ENCODE measurements around the gene SOX3. TPM values are rescaled to one million over a fixed set of nuclear protein-coding genes. Genes with fewer than 3 reads are reported as not detected.

Gene SOX3
- total RNA-seq, 4 donors from 2014 or later: not detected

- Histone ChIP-seq H3K27ac (replicated peaks in 1 of 4) (no peak overlapping the region), H3K4me1 (peaks cover 5 to 27% (median 18%) of the 10 kb centered on the region in 4 donors), H3K4me3 (no peak overlapping the region), H3K36me3 (no peaks in the 10 kb centered on the region), H3K27me3 (peaks cover 0 to 92% (median 64%) of the 10 kb centered on the region in 4 donors), H3K9me3 (no peaks in the 10 kb centered on the region)
- intact Hi-C loops (cut with DNase I): no loop called here
- no peak for DNase-seq (ENCODE audit: extremely low spot score)
- TF ChIP-seq EP300 (IDR thresholded peaks at IDR 0.05): no peak
- no peak for TF ChIP-seq POLR2A (IDR thresholded peaks at IDR 0.05; ENCODE audit: low read depth)
- TF ChIP-seq, protein P1, sequence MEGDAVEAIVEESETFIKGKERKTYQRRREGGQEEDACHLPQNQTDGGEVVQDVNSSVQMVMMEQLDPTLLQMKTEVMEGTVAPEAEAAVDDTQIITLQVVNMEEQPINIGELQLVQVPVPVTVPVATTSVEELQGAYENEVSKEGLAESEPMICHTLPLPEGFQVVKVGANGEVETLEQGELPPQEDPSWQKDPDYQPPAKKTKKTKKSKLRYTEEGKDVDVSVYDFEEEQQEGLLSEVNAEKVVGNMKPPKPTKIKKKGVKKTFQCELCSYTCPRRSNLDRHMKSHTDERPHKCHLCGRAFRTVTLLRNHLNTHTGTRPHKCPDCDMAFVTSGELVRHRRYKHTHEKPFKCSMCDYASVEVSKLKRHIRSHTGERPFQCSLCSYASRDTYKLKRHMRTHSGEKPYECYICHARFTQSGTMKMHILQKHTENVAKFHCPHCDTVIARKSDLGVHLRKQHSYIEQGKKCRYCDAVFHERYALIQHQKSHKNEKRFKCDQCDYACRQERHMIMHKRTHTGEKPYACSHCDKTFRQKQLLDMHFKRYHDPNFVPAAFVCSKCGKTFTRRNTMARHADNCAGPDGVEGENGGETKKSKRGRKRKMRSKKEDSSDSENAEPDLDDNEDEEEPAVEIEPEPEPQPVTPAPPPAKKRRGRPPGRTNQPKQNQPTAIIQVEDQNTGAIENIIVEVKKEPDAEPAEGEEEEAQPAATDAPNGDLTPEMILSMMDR (IDR thresholded peaks at IDR 0.05): no peak
- TF ChIP-seq POLR2AphosphoS5 (IDR thresholded peaks at IDR 0.05): no peak
- 29% methylated on average over 30 of the region's 30 CpGs for WGBS
Measured at GRCh38 chrX:140509468-140510305, 4.8 kb upstream of the SOX3 start.

DNA sequence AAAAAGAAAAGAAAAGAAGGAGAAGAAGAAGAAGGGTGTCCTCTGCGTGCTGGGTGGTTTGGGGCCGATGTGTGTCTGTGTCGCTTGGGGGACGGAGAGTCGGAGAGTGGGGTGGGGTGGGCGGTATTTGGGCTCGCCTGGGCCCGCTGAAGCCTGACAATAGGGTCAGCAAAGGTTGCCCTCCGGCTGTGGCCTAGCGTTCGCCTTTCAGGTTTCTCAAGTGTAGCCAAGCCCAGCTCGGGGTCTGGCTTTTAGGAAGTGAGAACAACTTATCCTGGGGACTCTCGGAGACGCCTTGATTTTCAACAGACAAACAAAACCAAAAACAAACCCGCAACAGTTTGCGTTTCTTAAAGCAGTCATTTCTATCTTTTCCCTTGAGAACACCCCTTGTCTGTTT, 4.1 kb upstream of the SOX3 start:
- H3K4me3 ChIP-seq: no peak overlapping the region
- H3K9me3 ChIP-seq: no peaks in the 10 kb centered on the region
- H3K36me3 ChIP-seq: no peaks in the 10 kb centered on the region
- WGBS: 32% methylated on average over 16 of the region's 16 CpGs
- H3K27ac ChIP-seq (replicated peaks in 1 of 4): no peak overlapping the region
- intact Hi-C loops (cut with DNase I): no loop called here
- peaks cover 8 to 34% (median 26%) of the 10 kb centered on the region in 4 donors for H3K4me1 ChIP-seq
- DNase-seq (ENCODE audit: extremely low spot score): no peak
- TF ChIP-seq EP300 (IDR thresholded peaks at IDR 0.05) (no peak), POLR2AphosphoS5 (IDR thresholded peaks at IDR 0.05) (no peak), POLR2A (IDR thresholded peaks at IDR 0.05; ENCODE audit: low read depth) (no peak)
- TF ChIP-seq, protein P1 (IDR thresholded peaks at IDR 0.05): no peak
- peaks cover 0 to 98% (median 67%) of the 10 kb centered on the region in 4 donors for H3K27me3 ChIP-seq

- Histone ChIP-seq H3K27me3 (peaks cover 0 to 98% (median 67%) of the 10 kb centered on the region in 4 donors), H3K36me3 (no peaks in the 10 kb centered on the region), H3K4me1 (peaks cover 8 to 44% (median 34%) of the 10 kb centered on the region in 4 donors), H3K9me3 (no peaks in the 10 kb centered on the region), H3K4me3 (no peak overlapping the region), H3K27ac (replicated peaks in 1 of 4) (no peak overlapping the region)
- DNase-seq (ENCODE audit: extremely low spot score): no peak
- 42% methylated on average over 8 of the region's 23 CpGs for WGBS
- TF ChIP-seq POLR2AphosphoS5 (IDR thresholded peaks at IDR 0.05) (no peak), POLR2A (IDR thresholded peaks at IDR 0.05; ENCODE audit: low read depth) (no peak), EP300 (IDR thresholded peaks at IDR 0.05) (no peak)
- TF ChIP-seq, protein P1 (IDR thresholded peaks at IDR 0.05): no peak
- intact Hi-C loops (cut with DNase I): no loop called here
Measured at GRCh38 chrX:140507982-140508305, 3.1 kb upstream of the SOX3 start.

- intact Hi-C loops (cut with DNase I): no loop called here
- peaks cover 8 to 49% (median 39%) of the 10 kb centered on the region in 4 donors for H3K4me1 ChIP-seq
- H3K27me3 ChIP-seq: peaks cover 0 to 99% (median 69%) of the 10 kb centered on the region in 4 donors
- no peaks in the 10 kb centered on the region for H3K9me3 ChIP-seq
- H3K4me3 ChIP-seq: no peak overlapping the region
- no peaks in the 10 kb centered on the region for H3K36me3 ChIP-seq
- WGBS: 30% methylated on average over 17 of the region's 36 CpGs
- H3K27ac ChIP-seq (replicated peaks in 1 of 4): no peak overlapping the region
- TF ChIP-seq, protein P1 (IDR thresholded peaks at IDR 0.05): no peak
- no peak for TF ChIP-seq POLR2A (IDR thresholded peaks at IDR 0.05; ENCODE audit: low read depth)
- TF ChIP-seq POLR2AphosphoS5 (IDR thresholded peaks at IDR 0.05): no peak
- TF ChIP-seq EP300 (IDR thresholded peaks at IDR 0.05): no peak
- DNase-seq (ENCODE audit: extremely low spot score): no peak
Measured at GRCh38 chrX:140507223-140507981, 2.5 kb upstream of the SOX3 start.

Measured in esophagus muscularis mucosa (tissue), 4 donors.